SJCRH30 (cell line): ENCODE results near the gene SPAAR. TPM values are rescaled to one million over a fixed set of nuclear protein-coding genes. Genes with fewer than 3 reads are reported as not detected.
"Not testable (repeated sequence)": the region's sequence is repeated elsewhere in the genome, so short reads cannot be mapped to it uniquely, and the experiment has no call there.

ENCODE experiments used
- DNase-seq, 2 experiments: peaks; one replicate each; pipeline ENCODE4 v3.0.0-alpha.2; 2015 to 2020
- H3K27ac ChIP-seq: fragments of 250-450 bp; sonication (Bioruptor Pico); 2 replicates; pipeline ENCODE4 v1.5.1; 2020; ENCODE audit warnings: mild to moderate bottlenecking, moderate library complexity
- H3K27me3 ChIP-seq: fragments of 250-450 bp; sonication (Bioruptor Pico); 2 replicates; pipeline ENCODE4 v1.5.1; 2020; ENCODE audit warnings: mild to moderate bottlenecking, moderate library complexity
- H3K36me3 ChIP-seq: fragments of 250-450 bp; sonication (Bioruptor Pico); 2 replicates; pipeline ENCODE4 v1.5.1; 2020; ENCODE audit warnings: mild to moderate bottlenecking, moderate library complexity
- H3K4me1 ChIP-seq: fragments of 250-450 bp; sonication (Bioruptor Pico); 2 replicates; pipeline ENCODE4 v1.5.1; 2020; ENCODE audit warnings: mild to moderate bottlenecking, moderate library complexity
- H3K4me3 ChIP-seq: fragments of 250-450 bp; sonication (Bioruptor Pico); 2 replicates; pipeline ENCODE4 v1.5.1; 2020; ENCODE audit warnings: mild to moderate bottlenecking, moderate library complexity
- H3K9me3 ChIP-seq: fragments of 250-450 bp; sonication (Bioruptor Pico); replicated peaks from 2 replicates; pipeline ENCODE4 v1.5.1; 2020; ENCODE audit warnings: mild to moderate bottlenecking, moderate library complexity
- total RNA-seq: library from RNA; depleted of rRNA; stranded (reverse); fragments of >200 nt; shearing (Covaris generic); gene quantifications from 2 replicates; pipeline ENCODE4 v1.2.3, GENCODE V29; 2014

Gene SPAAR
- total RNA-seq, 1 experiment from 2014 or later: 0.12 TPM

- Histone ChIP-seq H3K27me3 (no peaks in the 10 kb centered on the region), H3K9me3 (no peaks in the 10 kb centered on the region; the same call in 1 of the 2 replicates), H3K27ac (no peak overlapping the region), H3K4me3 (no peak overlapping the region), H3K36me3 (no peaks in the 10 kb centered on the region), H3K4me1 (peaks cover 14% of the 10 kb centered on the region)
- DNase-seq: no peak
Observed at GRCh38 chr9:35928591-35929452, 19.5 kb downstream of the SPAAR start.

- Histone ChIP-seq H3K27ac (no peak overlapping the region), H3K36me3 (no peaks in the 10 kb centered on the region), H3K4me1 (peaks cover 9% of the 10 kb centered on the region), H3K9me3 (no peaks in the 10 kb centered on the region; the same call in 1 of the 2 replicates), H3K4me3 (no peak overlapping the region), H3K27me3 (no peaks in the 10 kb centered on the region)
- DNase-seq: no peak
Observed at GRCh38 chr9:35929453-35929718, 20.1 kb downstream of the SPAAR start.

GRCh38 chr9:35930521-35930920, 21.2 kb downstream of the SPAAR start:
- no peak for DNase-seq

GRCh38 chr9:35930989-35931388, 21.7 kb downstream of the SPAAR start:
- DNase-seq: no peak
- H3K4me3 ChIP-seq: no peak overlapping the region
- no peaks in the 10 kb centered on the region for H3K36me3 ChIP-seq
- no peak overlapping the region for H3K27ac ChIP-seq
- H3K4me1 ChIP-seq: no peaks in the 10 kb centered on the region
- H3K27me3 ChIP-seq: no peaks in the 10 kb centered on the region
- H3K9me3 ChIP-seq: no peaks in the 10 kb centered on the region; the same call in 1 of the 2 replicates

More at GRCh38 chr9:35930521-35930920, 21.2 kb downstream of the SPAAR start:
- Histone ChIP-seq H3K9me3 (no peaks in the 10 kb centered on the region; the same call in 1 of the 2 replicates), H3K27ac (no peak overlapping the region), H3K4me3 (no peak overlapping the region), H3K36me3 (no peaks in the 10 kb centered on the region), H3K4me1 (no peaks in the 10 kb centered on the region), H3K27me3 (no peaks in the 10 kb centered on the region)

- Histone ChIP-seq H3K27me3 (no peaks in the 10 kb centered on the region), H3K36me3 (no peaks in the 10 kb centered on the region), H3K9me3 (no peaks in the 10 kb centered on the region; the same call in 1 of the 2 replicates), H3K4me3 (no peak overlapping the region), H3K27ac (no peak overlapping the region), H3K4me1 (no peaks in the 10 kb centered on the region)
- no peak for DNase-seq
Observed at GRCh38 chr9:35932735-35933134, 23.4 kb downstream of the SPAAR start.

GRCh38 chr9:35933550-35934067, 24.3 kb downstream of the SPAAR start:
- DNase-seq: no peak
- H3K4me3 ChIP-seq: no peak overlapping the region
- H3K27ac ChIP-seq: no peak overlapping the region
- H3K36me3 ChIP-seq: no peaks in the 10 kb centered on the region
- no peaks in the 10 kb centered on the region for H3K27me3 ChIP-seq
- no peaks in the 10 kb centered on the region; the same call in 1 of the 2 replicates for H3K9me3 ChIP-seq
- H3K4me1 ChIP-seq: no peaks in the 10 kb centered on the region

- H3K27me3 ChIP-seq, H3K4me1 ChIP-seq, H3K27ac ChIP-seq, H3K9me3 ChIP-seq, H3K4me3 ChIP-seq, H3K36me3 ChIP-seq, DNase-seq: not testable (repeated sequence)
Observed at GRCh38 chr9:35934069-35934468, 24.8 kb downstream of the SPAAR start.

GRCh38 chr9:35935261-35935660, 26.0 kb downstream of the SPAAR start:
- no peak overlapping the region for H3K4me3 ChIP-seq
- H3K36me3 ChIP-seq: no peaks in the 10 kb centered on the region
- no peak overlapping the region for H3K27ac ChIP-seq
- no peaks in the 10 kb centered on the region; the same call in 1 of the 2 replicates for H3K4me1 ChIP-seq
- DNase-seq: no peak
- H3K27me3 ChIP-seq: no peaks in the 10 kb centered on the region
- no peaks in the 10 kb centered on the region; the same call in 1 of the 2 replicates for H3K9me3 ChIP-seq

- H3K9me3 ChIP-seq: no peaks in the 10 kb centered on the region; the same call in 1 of the 2 replicates
- H3K27ac ChIP-seq: no peak overlapping the region
- no peak for DNase-seq
- no peaks in the 10 kb centered on the region for H3K36me3 ChIP-seq
- H3K4me3 ChIP-seq: no peak overlapping the region
- no peaks in the 10 kb centered on the region; the same call in 1 of the 2 replicates for H3K4me1 ChIP-seq
- no peaks in the 10 kb centered on the region for H3K27me3 ChIP-seq
Observed at GRCh38 chr9:35935755-35936509, 26.6 kb downstream of the SPAAR start.

GRCh38 chr9:35937227-35937626, 27.9 kb downstream of the SPAAR start:
- H3K36me3 ChIP-seq: no peaks in the 10 kb centered on the region
- no peaks in the 10 kb centered on the region; the same call in 1 of the 2 replicates for H3K9me3 ChIP-seq
- H3K27ac ChIP-seq: no peak overlapping the region
- no peaks in the 10 kb centered on the region for H3K27me3 ChIP-seq
- no peak overlapping the region for H3K4me3 ChIP-seq
- no peak for DNase-seq
- no peaks in the 10 kb centered on the region; the same call in 1 of the 2 replicates for H3K4me1 ChIP-seq

- no peaks in the 10 kb centered on the region for H3K9me3 ChIP-seq
- H3K27me3 ChIP-seq: no peaks in the 10 kb centered on the region
- no peak overlapping the region for H3K27ac ChIP-seq
- H3K4me1 ChIP-seq: no peaks in the 10 kb centered on the region; the same call in 1 of the 2 replicates
- DNase-seq: no peak
- no peaks in the 10 kb centered on the region for H3K36me3 ChIP-seq
- H3K4me3 ChIP-seq: no peak overlapping the region
Observed at GRCh38 chr9:35938474-35939356, 29.4 kb downstream of the SPAAR start.

GRCh38 chr9:35939679-35940250, 30.5 kb downstream of the SPAAR start:
- H3K9me3 ChIP-seq: no peaks in the 10 kb centered on the region
- H3K36me3 ChIP-seq: no peaks in the 10 kb centered on the region
- H3K27ac ChIP-seq: no peak overlapping the region
- no peak for DNase-seq
- H3K27me3 ChIP-seq: no peaks in the 10 kb centered on the region
- H3K4me1 ChIP-seq: no peaks in the 10 kb centered on the region; the same call in 1 of the 2 replicates
- H3K4me3 ChIP-seq: no peak overlapping the region

GRCh38 chr9:35940458-35941407, 31.4 kb downstream of the SPAAR start:
- no peak for DNase-seq

More at GRCh38 chr9:35940458-35941407, 31.4 kb downstream of the SPAAR start:
- no peak overlapping the region for H3K4me3 ChIP-seq
- H3K36me3 ChIP-seq: no peaks in the 10 kb centered on the region
- no peak overlapping the region for H3K27ac ChIP-seq
- H3K27me3 ChIP-seq: no peaks in the 10 kb centered on the region
- H3K4me1 ChIP-seq: peaks cover 4% of the 10 kb centered on the region; the same call in 1 of the 2 replicates
- H3K9me3 ChIP-seq: no peaks in the 10 kb centered on the region
